Astrocyte (in vitro differentiated cells and primary cell): Measurements from ENCODE around the gene PIGQ. TPM values are rescaled to one million over a fixed set of nuclear protein-coding genes. Genes with fewer than 3 reads are reported as not detected.

Source experiments
- DNase-seq: peaks from one replicate; pipeline ENCODE4 v3.0.0-alpha.2; 2010; ENCODE audit warnings: low read depth
- FAIRE-seq: peaks from 2 replicates; lab custom pipeline; 2011; peaks lifted over from hg19 to GRCh38; lab: Jason Lieb, UNC
- H2AFZ ChIP-seq: 2 replicates; pipeline ENCODE4 v1.6.0; 2012; ENCODE audit warnings: low read depth, low read length, inconsistent platforms
- H3K27ac ChIP-seq: 2 replicates; pipeline ENCODE4 v1.5.1; 2011; ENCODE audit warnings: low read depth, low read length, inconsistent platforms
- H3K27me3 ChIP-seq: 2 replicates; pipeline ENCODE4 v1.6.0; 2011; ENCODE audit warnings: low read length, inconsistent platforms; ENCODE audit not compliant: insufficient read depth
- H3K36me3 ChIP-seq: 2 replicates; pipeline ENCODE4 v1.5.1; 2011; ENCODE audit warnings: low read length, inconsistent platforms; ENCODE audit not compliant: insufficient read depth
- H3K4me1 ChIP-seq: 2 replicates; pipeline ENCODE4 v1.5.1; 2011; ENCODE audit warnings: low read length, inconsistent platforms; ENCODE audit not compliant: insufficient read depth
- H3K4me2 ChIP-seq: 2 replicates; pipeline ENCODE4 v1.6.0; 2012; ENCODE audit warnings: low read length, inconsistent platforms
- H3K4me3 ChIP-seq: 2 replicates; pipeline ENCODE4 v1.5.1; 2011; ENCODE audit warnings: low read depth, mild to moderate bottlenecking, low read length, inconsistent platforms; ENCODE audit not compliant: insufficient read depth
- H3K79me2 ChIP-seq: 2 replicates; pipeline ENCODE4 v1.6.0; 2012; ENCODE audit warnings: mild to moderate bottlenecking, low read length, inconsistent platforms; ENCODE audit not compliant: insufficient read depth
- H3K9ac ChIP-seq: 2 replicates; pipeline ENCODE4 v1.6.0; 2012; ENCODE audit warnings: mild to moderate bottlenecking, low read length, inconsistent platforms
- H3K9me3 ChIP-seq: 2 replicates; pipeline ENCODE4 v1.5.1; 2012; ENCODE audit warnings: low read depth, mild to moderate bottlenecking, low read length, inconsistent platforms; ENCODE audit not compliant: insufficient read depth
- H4K20me1 ChIP-seq: 2 replicates; pipeline ENCODE4 v1.6.0; 2012; ENCODE audit warnings: low read length, inconsistent platforms; ENCODE audit not compliant: insufficient read depth
- H3K27ac Mint-ChIP-seq: one replicate; pipeline ENCODE4 v1.8.0; 2021; ENCODE audit warnings: mild to moderate bottlenecking, mixed read lengths; ENCODE audit not compliant: unreplicated experiment
- H3K27me3 Mint-ChIP-seq: one replicate; pipeline ENCODE4 v1.8.0; 2021; ENCODE audit warnings: low read depth, mixed read lengths; ENCODE audit not compliant: unreplicated experiment
- H3K36me3 Mint-ChIP-seq: one replicate; pipeline ENCODE4 v1.8.0; 2021; ENCODE audit warnings: low read depth, mixed read lengths; ENCODE audit not compliant: unreplicated experiment
- H3K4me1 Mint-ChIP-seq: one replicate; pipeline ENCODE4 v1.8.0; 2021; ENCODE audit warnings: low read depth, mixed read lengths; ENCODE audit not compliant: unreplicated experiment
- H3K4me3 Mint-ChIP-seq: one replicate; pipeline ENCODE4 v1.8.0; 2021; ENCODE audit warnings: mild to moderate bottlenecking, moderate library complexity, mixed read lengths; ENCODE audit not compliant: unreplicated experiment
- H3K9me3 Mint-ChIP-seq: one replicate; pipeline ENCODE4 v1.8.0; 2021; ENCODE audit warnings: mild to moderate bottlenecking, mixed read lengths; ENCODE audit not compliant: unreplicated experiment
- CTCF ChIP-seq: IDR thresholded peaks from 2 replicates; pipeline ENCODE4 v1.5.1; 2011; ENCODE audit warnings: low read depth, mild to moderate bottlenecking, inconsistent platforms, low read length, moderate library complexity; ENCODE audit not compliant: insufficient read depth
- EZH2 ChIP-seq: IDR thresholded peaks from 2 replicates; pipeline ENCODE4 v1.6.1; 2012; ENCODE audit warnings: mild to moderate bottlenecking, low read length, inconsistent platforms; ENCODE audit not compliant: insufficient read depth
- total RNA-seq: library from RNA; stranded (reverse); gene quantifications from 2 replicates; pipeline ENCODE4 v1.2.1, GENCODE V29; 2021

PIGQ gene
- total RNA-seq, 1 donor from 2014 or later: 22.4 TPM

DNA sequence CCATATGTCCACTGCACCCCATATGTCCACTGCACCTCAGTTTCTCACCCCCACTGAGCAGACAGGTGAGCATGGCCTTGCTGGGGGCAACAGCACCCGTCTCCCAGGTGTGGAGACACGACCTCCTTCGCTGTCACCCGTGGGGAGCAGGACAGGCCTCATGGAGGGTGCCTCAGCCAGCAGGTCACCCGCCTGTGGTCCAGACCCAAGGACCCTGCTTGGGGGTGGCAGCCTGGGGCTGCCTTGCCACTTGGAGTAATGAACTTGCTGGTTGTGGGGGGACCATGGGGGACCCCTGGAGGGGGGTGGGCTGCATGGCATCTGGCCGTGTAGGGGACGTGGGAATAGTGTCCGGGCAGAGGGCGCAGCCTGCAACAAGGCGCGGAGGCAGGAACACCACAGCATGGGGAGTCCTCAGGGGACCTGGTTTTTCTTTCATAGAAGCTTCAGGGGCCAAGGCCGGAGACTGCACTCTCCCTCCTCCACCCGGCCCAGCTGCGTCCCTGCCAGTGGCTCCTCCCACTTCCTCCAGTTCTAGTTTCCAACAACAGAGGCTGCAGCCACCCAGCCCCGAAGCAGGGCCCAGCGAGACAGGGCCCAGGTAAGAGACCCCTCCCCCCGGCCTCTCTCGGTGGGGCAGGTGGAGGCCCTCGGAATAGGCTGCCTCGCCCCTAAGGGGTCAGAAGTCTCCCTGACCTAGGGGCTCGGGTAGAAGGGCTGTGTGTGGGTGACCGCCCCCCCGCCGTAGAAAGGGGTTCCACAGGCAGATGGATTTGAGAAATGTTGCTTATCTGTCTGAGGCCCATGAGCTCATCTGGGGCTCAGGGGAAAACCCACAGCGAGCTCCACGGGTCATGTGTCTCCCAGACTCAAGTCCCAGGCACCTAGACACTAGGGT lies 3.0 kb upstream of the PIGQ start, which contains the start of gene NHLRC4:
NHLRC4 (plus strand) TSS at position 531 of the 898 bp plus-strand sequence. CDS start 1,043 bp downstream, outside the sequence.
- Histone ChIP-seq H3K4me3 (no peak within 1 kb of the TSS), H3K4me2 (peak within 1 kb of the TSS; percentile 33), H4K20me1 (peaks cover 12% of the 10 kb centered on the region), H3K27me3 (peaks cover 6% of the 10 kb centered on the region), H3K4me1 (peaks cover 19% of the 10 kb centered on the region), H3K79me2 (peaks cover 14% of the 10 kb centered on the region), H2AFZ (no peak within 1 kb of the TSS), H3K9me3 (no peaks in the 10 kb centered on the region), H3K9ac (no peak within 1 kb of the TSS), H3K27ac (no peak within 1 kb of the TSS), H3K36me3 (no peaks in the 10 kb centered on the region)
- Mint-ChIP-seq H3K4me1 (peaks cover 6% of the 10 kb centered on the region), H3K27me3 (peaks cover 7% of the 10 kb centered on the region), H3K9me3 (no peaks in the 10 kb centered on the region), H3K27ac (no peak within 1 kb of the TSS), H3K4me3 (no peak within 1 kb of the TSS), H3K36me3 (no peaks in the 10 kb centered on the region)
- DNase-seq: no peak
- no peak for TF ChIP-seq CTCF
- TF ChIP-seq EZH2: no peak
- no peak for FAIRE-seq

- Histone ChIP-seq H3K9ac (no peak overlapping the region), H3K9me3 (no peaks in the 10 kb centered on the region), H2AFZ (no peak overlapping the region), H3K4me2 (no peak overlapping the region), H4K20me1 (peaks cover 21% of the 10 kb centered on the region), H3K4me1 (peaks cover 19% of the 10 kb centered on the region), H3K36me3 (no peaks in the 10 kb centered on the region), H3K27ac (no peak overlapping the region), H3K4me3 (no peak overlapping the region), H3K79me2 (peaks cover 22% of the 10 kb centered on the region), H3K27me3 (peaks cover 2% of the 10 kb centered on the region)
- no peak for DNase-seq
- no peak for TF ChIP-seq EZH2
- TF ChIP-seq CTCF: no peak
- no peak for FAIRE-seq
- no peaks in the 10 kb centered on the region for H3K36me3 Mint-ChIP-seq
- peaks cover 2% of the 10 kb centered on the region for H3K27me3 Mint-ChIP-seq
- H3K9me3 Mint-ChIP-seq: no peaks in the 10 kb centered on the region
- H3K4me3 Mint-ChIP-seq: no peak overlapping the region
- H3K4me1 Mint-ChIP-seq: peaks cover 6% of the 10 kb centered on the region
- no peak overlapping the region for H3K27ac Mint-ChIP-seq
Observed at GRCh38 chr16:567373-568256, 2.2 kb upstream of the PIGQ start.
